Stomach (tissue), 4 donors: ENCODE results near the gene PTPRG.

ENCODE experiments used
- POLR2A ChIP-seq, 4 donors: fragments of 450-650 bp; IDR thresholded peaks; one replicate each; pipeline ENCODE4 v1.6.1; 2016; ENCODE audit warnings: antibody characterized with exemption in 4 of 4, control low read depth in 2 of 4, mild to moderate bottlenecking in 1 of 4, moderate library complexity in 1 of 4
- TF ChIP-seq, protein P1 (sequence below), 7 experiments: fragments of 450-650 bp in 4 of 7; fragments of 200-600 bp in 3 of 7; sonication (generic) in 3 of 7; IDR thresholded peaks; one replicate each; pipeline ENCODE4 v1.5.1; 2016 to 2019; ENCODE audit warnings: antibody characterized with exemption in 7 of 7, control low read depth in 2 of 7, mild to moderate bottlenecking in 1 of 7

DNA sequence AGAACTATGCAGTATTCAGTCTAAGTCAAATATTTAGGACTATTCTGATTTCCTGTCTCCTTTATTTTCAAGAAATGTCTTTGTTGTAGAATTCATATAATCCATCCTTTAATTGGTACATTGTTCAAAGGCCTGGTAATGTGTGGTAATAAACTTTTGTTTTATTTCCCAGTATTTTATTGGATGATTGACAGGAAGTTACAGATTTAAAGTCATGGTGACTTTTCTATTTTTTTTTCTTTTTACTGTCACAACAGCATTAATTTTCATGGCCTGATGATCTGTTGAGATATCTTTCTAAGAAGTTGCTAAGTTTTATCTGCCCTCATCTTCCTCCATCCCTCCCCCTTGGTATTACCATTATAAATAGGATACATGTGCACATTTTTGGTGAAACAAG is 161.7 kb downstream of the PTPRG start:
- TF ChIP-seq, protein P1, sequence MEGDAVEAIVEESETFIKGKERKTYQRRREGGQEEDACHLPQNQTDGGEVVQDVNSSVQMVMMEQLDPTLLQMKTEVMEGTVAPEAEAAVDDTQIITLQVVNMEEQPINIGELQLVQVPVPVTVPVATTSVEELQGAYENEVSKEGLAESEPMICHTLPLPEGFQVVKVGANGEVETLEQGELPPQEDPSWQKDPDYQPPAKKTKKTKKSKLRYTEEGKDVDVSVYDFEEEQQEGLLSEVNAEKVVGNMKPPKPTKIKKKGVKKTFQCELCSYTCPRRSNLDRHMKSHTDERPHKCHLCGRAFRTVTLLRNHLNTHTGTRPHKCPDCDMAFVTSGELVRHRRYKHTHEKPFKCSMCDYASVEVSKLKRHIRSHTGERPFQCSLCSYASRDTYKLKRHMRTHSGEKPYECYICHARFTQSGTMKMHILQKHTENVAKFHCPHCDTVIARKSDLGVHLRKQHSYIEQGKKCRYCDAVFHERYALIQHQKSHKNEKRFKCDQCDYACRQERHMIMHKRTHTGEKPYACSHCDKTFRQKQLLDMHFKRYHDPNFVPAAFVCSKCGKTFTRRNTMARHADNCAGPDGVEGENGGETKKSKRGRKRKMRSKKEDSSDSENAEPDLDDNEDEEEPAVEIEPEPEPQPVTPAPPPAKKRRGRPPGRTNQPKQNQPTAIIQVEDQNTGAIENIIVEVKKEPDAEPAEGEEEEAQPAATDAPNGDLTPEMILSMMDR (IDR thresholded peaks at IDR 0.05) = no peak
- no peak for TF ChIP-seq POLR2A (IDR thresholded peaks at IDR 0.05)
